ENCODE results near the gene KRTAP2-3. TPM values are rescaled to one million over a fixed set of nuclear protein-coding genes. Genes with fewer than 3 reads are reported as not detected.

The KRTAP2-3 gene
- total RNA-seq, 2 donors from 2014 or later: not detected

DNA sequence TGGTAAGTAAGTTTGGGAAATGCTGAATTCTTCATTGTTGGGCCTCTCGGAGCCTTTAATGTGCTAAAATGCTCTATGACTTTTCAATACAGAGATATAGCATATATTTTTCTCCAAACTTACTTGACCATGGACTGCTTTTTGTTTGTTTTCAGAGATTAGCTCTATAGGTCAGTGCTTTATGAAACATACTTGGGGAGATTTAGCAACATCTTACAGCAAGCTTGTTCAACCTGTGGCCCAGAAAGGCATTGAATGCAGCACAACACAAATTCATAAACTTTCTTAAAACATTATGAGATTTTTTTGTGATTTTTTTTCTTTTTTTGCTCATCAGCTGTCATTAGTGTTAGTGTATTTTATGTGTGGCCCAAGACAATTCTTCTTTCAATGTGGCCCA lies 50.0 kb downstream of the KRTAP2-3 start:
- TF ChIP-seq, protein P1, sequence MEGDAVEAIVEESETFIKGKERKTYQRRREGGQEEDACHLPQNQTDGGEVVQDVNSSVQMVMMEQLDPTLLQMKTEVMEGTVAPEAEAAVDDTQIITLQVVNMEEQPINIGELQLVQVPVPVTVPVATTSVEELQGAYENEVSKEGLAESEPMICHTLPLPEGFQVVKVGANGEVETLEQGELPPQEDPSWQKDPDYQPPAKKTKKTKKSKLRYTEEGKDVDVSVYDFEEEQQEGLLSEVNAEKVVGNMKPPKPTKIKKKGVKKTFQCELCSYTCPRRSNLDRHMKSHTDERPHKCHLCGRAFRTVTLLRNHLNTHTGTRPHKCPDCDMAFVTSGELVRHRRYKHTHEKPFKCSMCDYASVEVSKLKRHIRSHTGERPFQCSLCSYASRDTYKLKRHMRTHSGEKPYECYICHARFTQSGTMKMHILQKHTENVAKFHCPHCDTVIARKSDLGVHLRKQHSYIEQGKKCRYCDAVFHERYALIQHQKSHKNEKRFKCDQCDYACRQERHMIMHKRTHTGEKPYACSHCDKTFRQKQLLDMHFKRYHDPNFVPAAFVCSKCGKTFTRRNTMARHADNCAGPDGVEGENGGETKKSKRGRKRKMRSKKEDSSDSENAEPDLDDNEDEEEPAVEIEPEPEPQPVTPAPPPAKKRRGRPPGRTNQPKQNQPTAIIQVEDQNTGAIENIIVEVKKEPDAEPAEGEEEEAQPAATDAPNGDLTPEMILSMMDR (IDR thresholded peaks at IDR 0.05): no peak
- no peaks in the 10 kb centered on the region for H3K36me3 ChIP-seq
- ATAC-seq (ENCODE audit: insufficient number of reproducible peaks, low FRiP score, low read depth) (no peak), DNase-seq (ENCODE audit: low spot score) (no peak)
- H3K27ac ChIP-seq: no peak overlapping the region
- H3K9me3 ChIP-seq: no peaks in the 10 kb centered on the region
- H3K4me3 ChIP-seq: no peak overlapping the region
- no peaks in the 10 kb centered on the region for H3K27me3 ChIP-seq (replicated peaks; ENCODE audit: insufficient read depth)
- no peaks in the 10 kb centered on the region for H3K4me1 ChIP-seq (ENCODE audit: control insufficient read depth in 1 of 2, low read depth in 2 of 2)

- no peaks in the 10 kb centered on the region for H3K4me1 ChIP-seq (ENCODE audit: control insufficient read depth in 1 of 2, low read depth in 2 of 2)
- no peak for ATAC-seq (ENCODE audit: insufficient number of reproducible peaks, low FRiP score, low read depth)
- TF ChIP-seq, protein P1 (IDR thresholded peaks at IDR 0.05): no peak
These were observed 50.6 kb downstream of the KRTAP2-3 start for GRCh38 chr17:41009301-41009760.

More at GRCh38 chr17:41009301-41009760, 50.6 kb downstream of the KRTAP2-3 start:
- Histone ChIP-seq H3K9me3 (no peaks in the 10 kb centered on the region), H3K27ac (no peak overlapping the region), H3K36me3 (no peaks in the 10 kb centered on the region), H3K4me3 (no peak overlapping the region), H3K27me3 (replicated peaks; ENCODE audit: insufficient read depth) (no peaks in the 10 kb centered on the region)
- no peak for DNase-seq (ENCODE audit: low spot score)

Other genes with a start within 250 kb of the KRTAP2-3 start
- 10 to 100 TPM in 1 of 2 donors, 1 to 10 TPM in 1; 2.3 to 13.5 TPM for gene KRT10, start 237.5 kb downstream of the KRTAP2-3 start, total RNA-seq
- gene KRT12, start 192.9 kb downstream of the KRTAP2-3 start, total RNA-seq: not detected
- gene KRT20, start 174.9 kb downstream of the KRTAP2-3 start, total RNA-seq: 1 to 10 TPM in 1 of 2 donors, not detected in 1; 1.8 TPM
- gene KRT23, start 122.5 kb downstream of the KRTAP2-3 start, total RNA-seq: under 1 TPM in 1 of 2 donors, not detected in 1; 0.54 TPM
- not detected for gene KRT39, start 93.2 kb downstream of the KRTAP2-3 start, total RNA-seq
- gene KRT40, start 75.8 kb downstream of the KRTAP2-3 start, total RNA-seq: not detected
- not detected for gene KRTAP3-3, start 66.0 kb downstream of the KRTAP2-3 start, total RNA-seq
- gene KRTAP3-2, start 60.2 kb downstream of the KRTAP2-3 start, total RNA-seq: not detected
- gene KRTAP3-1, start 51.0 kb downstream of the KRTAP2-3 start, total RNA-seq: not detected
- not detected for gene KRTAP1-5, start 32.9 kb downstream of the KRTAP2-3 start, total RNA-seq
- gene KRTAP1-4, start 29.9 kb downstream of the KRTAP2-3 start, total RNA-seq: not detected
- gene KRTAP1-3, start 25.2 kb downstream of the KRTAP2-3 start, total RNA-seq: not detected
- not detected for gene KRTAP1-1, start 18.7 kb downstream of the KRTAP2-3 start, total RNA-seq
- not detected for gene KRTAP2-1, start 12.8 kb downstream of the KRTAP2-3 start, total RNA-seq
- gene KRTAP2-2, start 4.9 kb downstream of the KRTAP2-3 start, total RNA-seq: not detected
- gene KRTAP2-4, start 5.8 kb upstream of the KRTAP2-3 start, total RNA-seq: not detected
- not detected for gene KRTAP4-7, start 24.0 kb upstream of the KRTAP2-3 start, total RNA-seq
- gene KRTAP4-8, start 38.0 kb upstream of the KRTAP2-3 start, total RNA-seq: not detected
- gene KRTAP4-16, start 42.1 kb upstream of the KRTAP2-3 start, total RNA-seq: not detected
- gene KRTAP4-9, start 45.3 kb upstream of the KRTAP2-3 start, total RNA-seq: not detected
- not detected for gene KRTAP4-11, start 58.3 kb upstream of the KRTAP2-3 start, total RNA-seq
- gene KRTAP4-12, start 64.1 kb upstream of the KRTAP2-3 start, total RNA-seq: not detected
- not detected for gene KRTAP4-6, start 80.4 kb upstream of the KRTAP2-3 start, total RNA-seq
- gene KRTAP4-5, start 89.7 kb upstream of the KRTAP2-3 start, total RNA-seq: not detected
- gene KRTAP4-4, start 100.6 kb upstream of the KRTAP2-3 start, total RNA-seq: not detected
- gene KRTAP4-3, start 108.1 kb upstream of the KRTAP2-3 start, total RNA-seq: not detected
- not detected for gene KRTAP4-2, start 118.1 kb upstream of the KRTAP2-3 start, total RNA-seq
- not detected for gene KRTAP4-1, start 124.8 kb upstream of the KRTAP2-3 start, total RNA-seq
- not detected for gene KRTAP9-1, start 129.8 kb upstream of the KRTAP2-3 start, total RNA-seq
- not detected for gene KRTAP9-2, start 166.5 kb upstream of the KRTAP2-3 start, total RNA-seq
- not detected for gene KRTAP9-3, start 172.3 kb upstream of the KRTAP2-3 start, total RNA-seq
- gene KRTAP9-8, start 177.9 kb upstream of the KRTAP2-3 start, total RNA-seq: not detected
- not detected for gene KRTAP9-4, start 189.6 kb upstream of the KRTAP2-3 start, total RNA-seq
- gene KRTAP9-9, start 195.3 kb upstream of the KRTAP2-3 start, total RNA-seq: not detected
- gene KRTAP9-6, start 205.3 kb upstream of the KRTAP2-3 start, total RNA-seq: not detected
- not detected for gene KRTAP9-7, start 215.6 kb upstream of the KRTAP2-3 start, total RNA-seq
- gene KRTAP29-1, start 242.7 kb upstream of the KRTAP2-3 start, total RNA-seq: not detected
- gene KRTAP16-1, start 249.2 kb upstream of the KRTAP2-3 start, total RNA-seq: not detected

Data from thoracic aorta (tissue), 2 donors.